SK-N-SH (cell line): ENCODE data around the gene KIF15. TPM values are rescaled to one million over a fixed set of nuclear protein-coding genes. Genes with fewer than 3 reads are reported as not detected.

Experiments used
- CTCF ChIA-PET: fragments of 300-600, 350-600 bp; formaldehyde crosslinking; extraction: SDS; loops from one replicate; lab custom pipeline; 2021; lab: Yijun Ruan, JAX
- POLR2A ChIA-PET: fragments of 350-600 bp; sonication (Branson Sonifier 250); formaldehyde crosslinking; extraction: SDS; loops from one replicate; lab custom pipeline; 2020; ENCODE audit warnings: antibody characterized with exemption, inconsistent platforms; lab: Yijun Ruan, JAX
- DNase-seq: peaks from one replicate; pipeline ENCODE4 v3.0.0; 2012
- H2AFZ ChIP-seq: fragments of 200-600 bp; sonication (generic); 2 replicates; pipeline ENCODE4 v1.8.1; 2016; ENCODE audit warnings: antibody characterized with exemption, mild to moderate bottlenecking, low read depth
- H3F3A ChIP-seq: fragments of 200-600 bp; sonication (generic); replicated peaks from 2 replicates; pipeline ENCODE3; 2016; ENCODE audit warnings: antibody characterized with exemption, mild to moderate bottlenecking; ENCODE audit not compliant: insufficient read depth
- H3K27ac ChIP-seq, 2 experiments: fragments of 200-500 bp in 1 of 2; fragments of 200-600 bp in 1 of 2; sonication (Bioruptor generic) in 1 of 2; sonication (generic), shearing (Covaris generic) in 1 of 2; 2 replicates each; pipeline versions ENCODE4 v1.5.1 to v1.6.1; 2014 to 2016; ENCODE audit warnings: low read depth in 2 of 2, inconsistent platforms in 1 of 2, low read length in 1 of 2, mild to moderate bottlenecking in 1 of 2, mixed read lengths in 1 of 2
- H3K27me3 ChIP-seq: fragments of 200-600 bp; sonication (generic), shearing (Covaris generic); 2 replicates; pipeline ENCODE4 v1.6.1; 2016; ENCODE audit warnings: mixed run types; ENCODE audit not compliant: insufficient read depth
- H3K36me3 ChIP-seq, 2 experiments: fragments of 200-500 bp in 1 of 2; fragments of 200-600 bp in 1 of 2; sonication (Bioruptor generic) in 1 of 2; sonication (generic) in 1 of 2; replicated peaks in 1 of 2; 2 replicates each; pipeline versions ENCODE3 to v1.5.1; 2014 to 2016; ENCODE audit warnings: low read length in 1 of 2, mild to moderate bottlenecking in 1 of 2; ENCODE audit not compliant: insufficient read depth in 2 of 2, control insufficient read depth in 1 of 2
- H3K4me1 ChIP-seq, 2 experiments: fragments of 200-500 bp in 1 of 2; fragments of 200-600 bp in 1 of 2; sonication (Bioruptor generic) in 1 of 2; sonication (generic), shearing (Covaris generic) in 1 of 2; 2 replicates each; pipeline versions ENCODE4 v1.5.1 to v1.6.1; 2014 to 2016; ENCODE audit warnings: low read depth in 1 of 2, low read length in 1 of 2, mixed run types in 1 of 2; ENCODE audit not compliant: insufficient read depth in 2 of 2, control insufficient read depth in 1 of 2
- H3K4me2 ChIP-seq: fragments of 200-600 bp; sonication (generic), shearing (Covaris generic); 2 replicates; pipeline ENCODE4 v1.6.1; 2017; ENCODE audit warnings: mixed run types
- H3K4me3 ChIP-seq, 2 experiments: fragments of 200-500 bp in 1 of 2; fragments of 200-600 bp in 1 of 2; sonication (Bioruptor generic) in 1 of 2; sonication (generic), shearing (Covaris generic) in 1 of 2; 2 replicates each; pipeline versions ENCODE4 v1.5.1 to v1.8.1; 2014 to 2016; ENCODE audit warnings: low read depth in 2 of 2, inconsistent platforms in 1 of 2, low read length in 1 of 2, mild to moderate bottlenecking in 1 of 2, mixed read lengths in 1 of 2, moderate library complexity in 1 of 2
- H3K79me2 ChIP-seq: fragments of 200-600 bp; sonication (generic); 2 replicates; pipeline ENCODE4 v1.8.1; 2017; ENCODE audit warnings: mild to moderate bottlenecking; ENCODE audit not compliant: insufficient read depth
- H3K9ac ChIP-seq: fragments of 200-600 bp; sonication (generic); 2 replicates; pipeline ENCODE4 v1.6.1; 2017; ENCODE audit warnings: mixed run types
- H3K9me2 ChIP-seq: fragments of 200-600 bp; sonication (generic); 2 replicates; pipeline ENCODE4 v1.6.1; 2017; ENCODE audit warnings: mixed run types
- H3K9me3 ChIP-seq: fragments of 200-600 bp; sonication (generic); 2 replicates; pipeline ENCODE4 v1.6.1; 2017; ENCODE audit warnings: mixed run types, mild to moderate bottlenecking, moderate library complexity
- H4K20me1 ChIP-seq: fragments of 200-600 bp; sonication (generic); 2 replicates; pipeline ENCODE4 v1.6.1; 2017; ENCODE audit warnings: mild to moderate bottlenecking, mixed run types; ENCODE audit not compliant: insufficient read depth
- CHD2 ChIP-seq: fragments of 150-350 bp; IDR thresholded peaks from 2 replicates; pipeline ENCODE4 v1.6.1; 2018; ENCODE audit warnings: low read length; ENCODE audit not compliant: partially characterized antibody
- FOSL2 ChIP-seq: IDR thresholded peaks from 2 replicates; pipeline ENCODE4 v1.4.0; 2012; ENCODE audit warnings: low read depth, mild to moderate bottlenecking, moderate library complexity, borderline replicate concordance
- GABPA ChIP-seq: IDR thresholded peaks from 2 replicates; pipeline ENCODE4 v1.4.0; 2012; ENCODE audit warnings: low read depth, mild to moderate bottlenecking
- MEF2A ChIP-seq: IDR thresholded peaks from 2 replicates; pipeline ENCODE4 v1.4.0; 2012; ENCODE audit warnings: low read depth, borderline replicate concordance
- MXI1 ChIP-seq: IDR thresholded peaks from 2 replicates; pipeline ENCODE4 v1.6.1; 2012; ENCODE audit warnings: mild to moderate bottlenecking, low read depth, low read length, improper control_type of control experiment
- NFIC ChIP-seq: IDR thresholded peaks from 2 replicates; pipeline ENCODE4 v1.4.0; 2012; ENCODE audit warnings: borderline replicate concordance
- RAD21 ChIP-seq: IDR thresholded peaks from 2 replicates; pipeline ENCODE4 v1.6.1; 2012; ENCODE audit warnings: mild to moderate bottlenecking, low read length
- RFX5 ChIP-seq: IDR thresholded peaks from 2 replicates; pipeline ENCODE4 v1.6.1; 2012; ENCODE audit warnings: mild to moderate bottlenecking, improper control_type of control experiment, low read length
- SMC3 ChIP-seq: IDR thresholded peaks from 2 replicates; pipeline ENCODE4 v1.6.1; 2012; ENCODE audit warnings: low read depth, low read length, improper control_type of control experiment
- WGBS: methylation state at CpG from one replicate; pipeline ENCODE4 v1.1.6; 2017; ENCODE audit warnings: low lambda C conversion rate; 5-methylcytosine and 5-hydroxymethylcytosine counted together
- polyA plus RNA-seq, 3 experiments: library from polyadenylated mRNA; depleted of rRNA; stranded (reverse); fragments of >200 nt; gene quantifications; 2 replicates each; pipeline ENCODE4 v1.2.3, GENCODE V29; 2012
- TF ChIP-seq, protein P1 (sequence below): fragments of 150-350 bp; IDR thresholded peaks from 2 replicates; pipeline ENCODE4 v1.6.1; 2017; ENCODE audit warnings: antibody characterized with exemption, low read length, low read depth, borderline replicate concordance
- TF ChIP-seq, protein P2 (sequence below): IDR thresholded peaks from 2 replicates; pipeline ENCODE4 v1.4.0; 2012; ENCODE audit warnings: low read depth, borderline replicate concordance
- TF ChIP-seq, protein P3 (sequence below): IDR thresholded peaks from 2 replicates; pipeline ENCODE4 v1.6.1; 2012; ENCODE audit warnings: mild to moderate bottlenecking, low read depth, low read length, moderate library complexity
- TF ChIP-seq, protein P4 (sequence below): fragments of 150-350 bp; IDR thresholded peaks from 2 replicates; pipeline ENCODE4 v1.6.1; 2016; ENCODE audit warnings: mild to moderate bottlenecking, low read depth, low read length

KIF15 gene
- polyA plus RNA-seq, 1 of the 3 experiments (the other 2 are of a cell fraction): 2.3 TPM

DNA sequence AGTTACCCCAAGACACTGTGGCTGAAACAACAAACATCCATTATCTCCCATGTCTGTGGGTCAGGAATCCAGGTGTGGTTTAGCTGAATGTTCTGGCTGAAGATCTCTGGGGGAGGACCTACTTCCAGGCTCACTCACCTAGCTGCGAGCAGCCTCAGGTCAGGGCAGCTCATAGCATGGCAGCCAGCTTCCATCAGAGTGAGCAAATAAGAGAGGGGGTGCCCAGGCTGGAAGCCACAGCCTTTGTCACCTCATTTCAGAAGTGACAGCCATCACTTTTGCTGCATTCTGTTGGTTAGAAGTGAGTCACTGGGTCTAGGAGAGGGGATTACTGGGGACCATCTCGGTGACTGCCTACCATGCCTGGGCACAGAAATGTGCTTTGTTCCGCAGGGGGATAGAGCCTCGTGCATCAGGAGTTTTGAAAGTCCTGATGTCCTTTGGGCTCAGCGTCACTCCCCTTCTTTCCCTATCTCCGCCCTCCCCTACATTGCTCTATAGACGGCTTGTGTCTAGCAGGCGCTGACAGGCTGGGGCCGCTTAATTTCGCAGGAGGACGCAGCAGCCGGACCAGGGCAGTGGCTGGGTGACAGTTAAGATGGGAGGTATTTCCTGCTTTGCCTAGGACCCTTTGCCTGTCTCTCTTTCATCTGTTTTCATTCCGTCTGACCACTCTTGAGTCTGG, 138.2 kb downstream of the KIF15 start (continued):
- TF ChIP-seq RAD21 (no peak), MXI1 (no peak), MEF2A (no peak)
- TF ChIP-seq, all 33 proteins: peak for 0

DNA sequence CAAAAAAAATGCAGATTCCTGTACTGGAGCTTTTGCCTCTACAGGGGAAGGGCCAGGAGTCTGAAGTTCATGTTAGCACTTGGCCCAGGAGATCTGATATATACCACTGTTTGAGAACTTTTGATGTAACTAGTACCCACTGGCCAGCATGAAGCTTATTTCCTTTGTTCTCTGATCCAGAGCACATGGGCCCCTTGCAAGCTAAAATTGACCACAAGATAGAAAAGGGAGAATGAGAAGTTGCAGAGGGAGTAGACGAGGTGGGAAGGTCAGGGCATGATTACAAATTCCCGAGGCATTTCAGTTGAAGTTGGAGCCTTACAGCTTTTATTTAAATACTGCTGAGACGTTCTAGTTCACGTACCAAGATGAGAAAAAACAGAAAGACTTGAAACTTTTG, 141.0 kb downstream of the KIF15 start:
- no peaks in the 10 kb centered on the region for H3K9me3 ChIP-seq
- no peaks in the 10 kb centered on the region for H3K79me2 ChIP-seq
- POLR2A ChIA-PET: interaction anchor here (0.6 kb wide), 1 partner anchor 564 kb away, joined by 3 read pairs; the partner anchor contains the start of gene TCAIM
- no peak overlapping the region for H3K27ac ChIP-seq
- DNase-seq: no peak
- CTCF ChIA-PET: interaction anchor here (0.8 to 1.3 kb wide), 4 partner anchors 10 to 90 kb away, joined by 3 to 4 read pairs (median 4); no protein-coding TSS in a partner anchor
- H3K36me3 ChIP-seq: no peaks in the 10 kb centered on the region
- H2AFZ ChIP-seq: no peak overlapping the region
- peaks cover 0 to 7% of the 10 kb centered on the region in 2 experiments; a peak in 1 of 4 replicates for H3K4me1 ChIP-seq
- H3K4me2 ChIP-seq: no peak overlapping the region
- TF ChIP-seq, protein P1, sequence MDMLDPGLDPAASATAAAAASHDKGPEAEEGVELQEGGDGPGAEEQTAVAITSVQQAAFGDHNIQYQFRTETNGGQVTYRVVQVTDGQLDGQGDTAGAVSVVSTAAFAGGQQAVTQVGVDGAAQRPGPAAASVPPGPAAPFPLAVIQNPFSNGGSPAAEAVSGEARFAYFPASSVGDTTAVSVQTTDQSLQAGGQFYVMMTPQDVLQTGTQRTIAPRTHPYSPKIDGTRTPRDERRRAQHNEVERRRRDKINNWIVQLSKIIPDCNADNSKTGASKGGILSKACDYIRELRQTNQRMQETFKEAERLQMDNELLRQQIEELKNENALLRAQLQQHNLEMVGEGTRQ: no peak
- no peak for TF ChIP-seq FOSL2
- TF ChIP-seq, protein P2, sequence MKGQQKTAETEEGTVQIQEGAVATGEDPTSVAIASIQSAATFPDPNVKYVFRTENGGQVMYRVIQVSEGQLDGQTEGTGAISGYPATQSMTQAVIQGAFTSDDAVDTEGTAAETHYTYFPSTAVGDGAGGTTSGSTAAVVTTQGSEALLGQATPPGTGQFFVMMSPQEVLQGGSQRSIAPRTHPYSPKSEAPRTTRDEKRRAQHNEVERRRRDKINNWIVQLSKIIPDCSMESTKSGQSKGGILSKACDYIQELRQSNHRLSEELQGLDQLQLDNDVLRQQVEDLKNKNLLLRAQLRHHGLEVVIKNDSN: no peak
- no peak for TF ChIP-seq RAD21
- no peak for TF ChIP-seq CHD2
- no peak for TF ChIP-seq RFX5
- no peak for TF ChIP-seq GABPA
- no peak for TF ChIP-seq MEF2A
- TF ChIP-seq SMC3: no peak
- no peak for TF ChIP-seq NFIC
- TF ChIP-seq, protein P3, sequence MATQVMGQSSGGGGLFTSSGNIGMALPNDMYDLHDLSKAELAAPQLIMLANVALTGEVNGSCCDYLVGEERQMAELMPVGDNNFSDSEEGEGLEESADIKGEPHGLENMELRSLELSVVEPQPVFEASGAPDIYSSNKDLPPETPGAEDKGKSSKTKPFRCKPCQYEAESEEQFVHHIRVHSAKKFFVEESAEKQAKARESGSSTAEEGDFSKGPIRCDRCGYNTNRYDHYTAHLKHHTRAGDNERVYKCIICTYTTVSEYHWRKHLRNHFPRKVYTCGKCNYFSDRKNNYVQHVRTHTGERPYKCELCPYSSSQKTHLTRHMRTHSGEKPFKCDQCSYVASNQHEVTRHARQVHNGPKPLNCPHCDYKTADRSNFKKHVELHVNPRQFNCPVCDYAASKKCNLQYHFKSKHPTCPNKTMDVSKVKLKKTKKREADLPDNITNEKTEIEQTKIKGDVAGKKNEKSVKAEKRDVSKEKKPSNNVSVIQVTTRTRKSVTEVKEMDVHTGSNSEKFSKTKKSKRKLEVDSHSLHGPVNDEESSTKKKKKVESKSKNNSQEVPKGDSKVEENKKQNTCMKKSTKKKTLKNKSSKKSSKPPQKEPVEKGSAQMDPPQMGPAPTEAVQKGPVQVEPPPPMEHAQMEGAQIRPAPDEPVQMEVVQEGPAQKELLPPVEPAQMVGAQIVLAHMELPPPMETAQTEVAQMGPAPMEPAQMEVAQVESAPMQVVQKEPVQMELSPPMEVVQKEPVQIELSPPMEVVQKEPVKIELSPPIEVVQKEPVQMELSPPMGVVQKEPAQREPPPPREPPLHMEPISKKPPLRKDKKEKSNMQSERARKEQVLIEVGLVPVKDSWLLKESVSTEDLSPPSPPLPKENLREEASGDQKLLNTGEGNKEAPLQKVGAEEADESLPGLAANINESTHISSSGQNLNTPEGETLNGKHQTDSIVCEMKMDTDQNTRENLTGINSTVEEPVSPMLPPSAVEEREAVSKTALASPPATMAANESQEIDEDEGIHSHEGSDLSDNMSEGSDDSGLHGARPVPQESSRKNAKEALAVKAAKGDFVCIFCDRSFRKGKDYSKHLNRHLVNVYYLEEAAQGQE: no peak
- TF ChIP-seq, protein P4, sequence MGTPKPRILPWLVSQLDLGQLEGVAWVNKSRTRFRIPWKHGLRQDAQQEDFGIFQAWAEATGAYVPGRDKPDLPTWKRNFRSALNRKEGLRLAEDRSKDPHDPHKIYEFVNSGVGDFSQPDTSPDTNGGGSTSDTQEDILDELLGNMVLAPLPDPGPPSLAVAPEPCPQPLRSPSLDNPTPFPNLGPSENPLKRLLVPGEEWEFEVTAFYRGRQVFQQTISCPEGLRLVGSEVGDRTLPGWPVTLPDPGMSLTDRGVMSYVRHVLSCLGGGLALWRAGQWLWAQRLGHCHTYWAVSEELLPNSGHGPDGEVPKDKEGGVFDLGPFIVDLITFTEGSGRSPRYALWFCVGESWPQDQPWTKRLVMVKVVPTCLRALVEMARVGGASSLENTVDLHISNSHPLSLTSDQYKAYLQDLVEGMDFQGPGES: no peak
- WGBS: 85% methylated on average over 4 of the region's 4 CpGs
- H3F3A ChIP-seq: no peaks in the 10 kb centered on the region
- H3K27me3 ChIP-seq: no peaks in the 10 kb centered on the region
- no peak overlapping the region for H3K9ac ChIP-seq
- H4K20me1 ChIP-seq: no peaks in the 10 kb centered on the region
- no peaks in the 10 kb centered on the region for H3K9me2 ChIP-seq
- H3K4me3 ChIP-seq: no peak overlapping the region

Other genes with a start within 250 kb of the KIF15 start
- 5.4 and 9.2 TPM in 2 replicates for gene ZKSCAN7, start 206.6 kb upstream of the KIF15 start, polyA plus RNA-seq (2012; rRNA removed)
- 1.0 and 1.4 TPM in 2 replicates for gene ZNF660, start 176.8 kb upstream of the KIF15 start, polyA plus RNA-seq (2012; rRNA removed)
- 4.3 and 5.2 TPM in 2 replicates for gene ZNF197, start 136.8 kb upstream of the KIF15 start, polyA plus RNA-seq (2012; rRNA removed)
- gene ZNF35, start 113.1 kb upstream of the KIF15 start, polyA plus RNA-seq (2012; rRNA removed): 2.4 and 4.5 TPM in 2 replicates
- gene ZNF502, start 49.1 kb upstream of the KIF15 start, polyA plus RNA-seq (2012; rRNA removed): 2.1 and 3.2 TPM in 2 replicates
- gene ZNF501, start 32.2 kb upstream of the KIF15 start, polyA plus RNA-seq (2012; rRNA removed): 1.1 and 1.5 TPM in 2 replicates
- gene KIAA1143, start 175 bp upstream of the KIF15 start, polyA plus RNA-seq (2012; rRNA removed): 5.6 and 7.8 TPM in 2 replicates
- gene TMEM42, start 100.1 kb downstream of the KIF15 start, polyA plus RNA-seq (2012; rRNA removed): 32.8 and 42.4 TPM in 2 replicates
- 0.12 and 0.13 TPM in 2 replicates for gene TGM4, start 112.8 kb downstream of the KIF15 start, polyA plus RNA-seq (2012; rRNA removed)
- gene ZDHHC3, start 214.4 kb downstream of the KIF15 start, polyA plus RNA-seq (2012; rRNA removed): 60.7 and 72.3 TPM in 2 replicates
- gene EXOSC7, start 214.4 kb downstream of the KIF15 start, polyA plus RNA-seq (2012; rRNA removed): 83.5 and 96.4 TPM in 2 replicates